ENCODE measurements around the gene ALKAL2.
A peak's percentile ranks its signal among the peaks of the same experiment; 100 is the strongest.
"Not testable (repeated sequence)": the region's sequence is repeated elsewhere in the genome, so short reads cannot be mapped to it uniquely, and the experiment has no call there.

The ALKAL2 gene

DNA sequence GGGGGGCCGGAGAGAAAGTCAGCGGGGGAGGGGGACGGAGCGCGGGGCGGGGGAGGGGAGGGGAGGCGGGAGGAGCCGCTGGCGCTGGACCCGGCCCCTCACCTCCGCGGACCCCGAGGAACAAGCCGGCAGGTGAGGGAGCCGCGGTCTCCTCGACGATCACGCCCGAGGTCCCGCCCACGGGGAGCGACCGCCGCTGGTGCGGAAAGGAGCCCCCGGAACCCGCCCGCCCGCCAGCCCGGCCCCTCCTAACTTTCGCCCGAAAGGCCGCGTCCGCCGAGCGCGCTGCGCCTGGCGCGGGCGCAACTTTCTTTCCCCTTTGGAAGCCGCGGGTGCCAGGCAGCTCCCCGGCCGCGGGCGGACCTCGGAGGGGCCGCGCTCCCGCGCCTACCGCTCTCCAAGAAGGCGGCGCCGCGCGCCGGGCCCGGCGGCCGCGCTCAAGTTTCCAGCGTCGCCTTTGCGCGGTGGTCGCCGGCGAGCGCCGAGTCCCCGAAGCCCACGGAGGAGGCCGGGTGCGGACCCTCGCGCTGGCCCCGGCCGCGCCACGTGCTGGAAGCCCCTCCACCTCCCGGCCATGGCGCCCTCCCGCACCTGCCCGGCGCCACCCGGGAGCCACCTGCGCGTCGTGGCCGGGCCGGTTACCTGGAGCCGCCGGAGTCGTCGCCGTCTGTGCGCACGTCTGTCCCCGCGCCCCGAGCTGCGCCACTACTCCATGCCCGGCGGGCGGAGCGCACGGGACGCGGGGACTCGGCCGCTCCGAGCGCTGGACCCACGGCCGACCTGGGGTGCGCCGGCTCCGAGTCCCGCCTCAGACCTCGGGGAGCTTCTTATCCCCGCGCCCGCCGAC, at the start of gene ALKAL2:
ALKAL2 (minus strand) TSS at position 181 of the 847 bp plus-strand sequence. CDS start 256 bp downstream, outside the sequence.
- DNase-seq: peak; percentile 10

GRCh38 chr2:336949-337348, 49.1 kb upstream of the ALKAL2 start:
- DNase-seq: not testable (repeated sequence)

DNA sequence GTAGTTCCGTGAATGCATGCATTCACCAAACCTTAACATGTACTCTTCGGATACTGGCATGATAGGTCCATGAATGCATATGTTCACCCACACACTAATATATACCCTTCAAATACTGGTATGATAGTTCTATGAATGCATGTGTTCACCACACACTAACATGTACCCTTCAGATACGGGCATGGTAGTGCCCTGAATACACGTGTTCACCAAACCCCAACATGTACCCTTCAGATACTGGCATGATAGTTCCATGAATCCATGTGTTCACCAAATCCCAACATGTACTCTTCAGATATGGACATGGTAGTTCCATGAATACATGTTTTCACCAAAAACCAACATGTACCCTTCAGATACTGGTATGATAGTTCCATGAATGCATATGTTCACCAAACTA, 48.5 kb upstream of the ALKAL2 start:
- DNase-seq: no peak

- no peak for DNase-seq
Observed at GRCh38 chr2:332592-332991, 44.7 kb upstream of the ALKAL2 start.

- no peak for DNase-seq
Observed at GRCh38 chr2:328761-329160, 40.9 kb upstream of the ALKAL2 start.

DNA sequence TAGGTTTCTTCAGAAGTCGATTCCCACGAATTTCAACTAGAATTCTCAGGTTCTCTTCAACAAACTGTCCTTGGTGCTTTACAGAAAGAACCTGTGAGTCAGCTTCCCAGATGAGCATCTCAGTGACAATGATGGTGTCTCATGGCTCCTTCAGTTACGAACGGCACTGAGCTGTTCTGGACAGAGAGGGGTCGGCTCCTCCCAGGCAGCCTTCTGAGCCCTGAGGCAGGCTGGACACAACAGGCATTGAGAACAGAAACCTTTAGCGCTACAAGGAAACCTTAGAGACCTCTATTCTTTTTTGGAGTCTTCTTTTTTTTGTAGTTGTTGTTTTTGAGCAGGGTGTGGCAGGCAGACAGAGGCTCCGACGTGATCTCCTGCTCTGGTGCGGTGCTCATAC, 35.1 kb upstream of the ALKAL2 start:
- DNase-seq: no peak

DNA sequence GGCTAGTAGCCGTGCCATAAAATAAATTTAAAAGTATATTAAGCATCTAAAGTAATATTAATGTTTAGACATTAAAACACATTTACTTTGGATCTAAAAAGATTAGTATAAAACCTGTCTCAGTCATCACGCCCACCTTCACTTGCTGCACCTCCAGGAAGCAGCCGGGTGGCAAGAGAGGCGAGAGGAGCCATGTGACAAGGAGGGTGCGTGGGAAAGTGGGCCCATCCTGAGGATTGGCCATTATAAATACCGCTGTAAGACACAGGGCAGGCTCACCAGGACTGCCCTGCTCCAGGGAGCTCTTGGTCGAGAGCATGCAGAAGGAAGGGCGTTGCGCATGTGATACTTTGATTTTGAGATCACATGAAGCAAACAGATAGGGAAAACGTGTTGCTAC, 34.4 kb upstream of the ALKAL2 start:
- DNase-seq: no peak

- no peak for DNase-seq
Observed at GRCh38 chr2:320561-320960, 32.7 kb upstream of the ALKAL2 start.

GRCh38 chr2:319059-319600, 31.2 kb upstream of the ALKAL2 start:
- no peak for DNase-seq

DNA sequence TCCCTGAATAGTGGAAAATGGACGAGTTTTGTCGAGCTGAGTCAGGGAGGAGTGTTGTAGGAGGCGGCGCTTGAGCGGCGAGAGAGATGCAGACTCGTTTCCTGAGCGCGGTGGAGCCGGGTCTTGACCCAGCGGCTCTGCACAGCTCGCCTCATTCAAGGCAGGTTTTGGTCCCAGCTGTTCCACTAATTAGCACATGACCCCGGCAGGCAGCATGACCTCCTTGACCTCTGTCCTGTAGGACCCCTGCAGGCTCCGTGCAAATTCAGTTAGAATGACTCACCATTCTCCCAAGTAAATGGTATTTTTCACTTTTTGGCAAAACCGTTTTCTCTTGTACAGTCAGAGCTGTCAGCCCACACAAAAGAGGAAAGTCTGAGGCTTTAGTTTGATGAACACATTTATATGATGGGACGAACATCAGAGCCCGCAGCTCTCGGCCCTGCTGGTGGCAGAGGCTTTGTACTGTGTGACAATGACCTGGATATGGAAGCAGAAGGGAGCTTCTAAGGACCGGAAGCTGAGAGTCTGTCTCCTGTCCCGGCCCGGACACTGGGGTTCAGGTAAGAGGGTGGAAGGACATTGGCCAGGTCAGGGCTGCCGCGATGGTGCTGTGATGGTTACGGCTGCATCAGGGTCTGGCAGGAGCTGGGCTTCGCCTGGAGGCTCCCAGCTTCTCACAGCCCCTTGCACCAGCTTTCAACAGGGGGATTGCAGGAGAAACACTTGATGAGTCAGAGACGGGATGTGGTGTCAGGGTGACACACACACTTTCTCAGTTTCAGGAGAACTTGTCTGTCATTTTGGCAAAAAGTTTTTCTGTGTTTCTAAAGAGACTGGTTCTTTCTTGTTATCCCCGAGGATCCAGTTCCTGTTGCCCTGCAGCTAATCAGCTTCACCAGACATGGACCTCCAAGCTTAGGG, 29.9 kb upstream of the ALKAL2 start:
- DNase-seq: no peak

GRCh38 chr2:316381-316780, 28.5 kb upstream of the ALKAL2 start:
- no peak for DNase-seq

DNA sequence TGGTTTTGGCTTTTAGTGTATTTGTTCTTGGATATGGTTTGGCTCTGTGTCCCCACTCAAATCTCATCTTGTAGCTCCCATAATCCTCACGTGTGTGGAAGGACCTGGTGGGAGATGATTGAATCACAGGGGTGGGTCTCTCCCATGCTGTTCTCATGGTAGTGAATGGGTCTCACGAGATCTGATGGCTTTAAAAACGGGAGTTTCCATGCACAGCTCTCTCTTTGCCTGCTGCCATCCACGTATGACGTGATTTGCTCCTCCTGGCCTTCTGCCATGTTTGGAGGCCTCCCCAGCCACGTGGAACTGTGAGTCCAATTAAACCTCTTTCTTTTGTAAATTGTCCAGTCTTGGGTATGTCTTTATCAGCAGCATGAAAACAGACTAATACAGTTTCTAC, 28.0 kb upstream of the ALKAL2 start:
- not testable (repeated sequence) for DNase-seq

- no peak for DNase-seq
Observed at GRCh38 chr2:314561-315336, 26.9 kb upstream of the ALKAL2 start.

GRCh38 chr2:313991-314390, 26.1 kb upstream of the ALKAL2 start:
- DNase-seq: no peak

DNA sequence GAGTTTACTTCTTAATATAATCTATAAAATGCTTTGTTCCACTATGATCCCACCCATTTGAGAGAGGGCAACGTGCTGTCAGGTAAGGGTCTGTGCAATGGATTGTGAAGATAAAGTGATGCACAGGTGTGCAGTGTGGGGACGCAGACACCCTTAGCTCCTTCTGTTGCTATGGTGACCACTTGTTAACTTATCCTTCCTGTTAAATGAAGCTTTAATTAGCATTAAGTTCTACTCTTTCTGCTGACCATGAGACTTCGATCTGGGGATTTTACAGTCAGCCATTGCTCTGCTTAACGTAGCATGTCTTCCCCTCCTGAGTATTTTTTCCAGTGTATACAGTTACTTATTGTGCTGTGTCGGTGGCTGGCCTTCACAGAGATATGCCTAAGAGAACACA, 23.1 kb upstream of the ALKAL2 start:
- DNase-seq: no peak

- DNase-seq: no peak
Observed at GRCh38 chr2:309954-310510, 22.1 kb upstream of the ALKAL2 start.

GRCh38 chr2:309148-309953, 21.5 kb upstream of the ALKAL2 start:
- no peak for DNase-seq

- DNase-seq: no peak
Observed at GRCh38 chr2:305366-305765, 17.5 kb upstream of the ALKAL2 start.

DNA sequence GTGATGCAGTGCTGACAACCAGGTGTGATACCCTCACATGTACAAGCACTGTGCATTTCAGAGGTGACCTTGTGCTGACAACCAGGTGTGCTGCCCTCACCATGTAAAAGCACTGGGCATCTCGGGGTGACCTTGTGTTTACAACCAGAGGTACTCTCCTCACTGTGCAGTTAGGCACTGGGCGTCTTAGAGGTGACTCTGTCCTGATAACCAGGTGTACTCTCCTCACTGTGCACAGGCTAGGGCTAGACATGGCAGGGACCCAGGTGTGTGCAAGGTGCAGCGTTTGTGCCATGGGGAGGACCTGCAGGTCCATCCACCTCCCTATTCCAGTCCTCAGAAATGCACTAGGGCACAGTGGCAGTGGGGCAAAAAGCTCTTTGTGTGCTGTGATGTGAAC, 8.5 kb upstream of the ALKAL2 start:
- DNase-seq: no peak

GRCh38 chr2:295090-295489, 7.2 kb upstream of the ALKAL2 start:
- DNase-seq: no peak

DNA sequence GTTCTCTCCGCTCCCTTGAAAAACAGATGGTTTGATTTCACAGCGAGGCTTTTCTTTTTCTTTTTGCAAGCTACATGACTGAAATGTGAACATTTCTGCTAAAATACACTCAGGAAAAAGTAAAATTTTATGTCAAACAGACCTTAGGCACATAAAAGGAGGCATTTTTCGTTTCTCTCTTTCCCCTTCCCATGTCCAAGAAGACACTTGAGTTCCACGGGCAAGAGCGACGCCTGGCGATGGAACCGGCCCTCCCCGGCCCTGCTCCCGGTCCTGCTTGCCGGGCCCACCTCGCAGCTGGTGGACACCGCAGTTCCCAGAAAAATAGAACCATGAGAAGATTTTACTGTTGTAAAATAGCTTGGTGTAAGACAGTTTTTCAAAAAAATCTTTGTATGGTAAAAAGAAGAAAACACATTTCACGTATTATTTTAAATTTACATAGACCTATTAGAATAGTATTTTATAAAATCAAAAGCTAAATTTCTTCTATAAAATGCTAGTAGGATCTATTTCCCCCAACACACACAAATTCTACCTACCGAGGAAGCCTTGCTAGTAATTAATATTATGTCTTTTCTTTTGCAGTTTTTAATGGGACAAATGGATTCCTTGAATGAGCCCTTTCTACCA, 2.3 kb upstream of the ALKAL2 start:
- no peak for DNase-seq

All from NCI-H2171 (cell line).